ENCODE measurements around the gene PKMYT1.

DNA sequence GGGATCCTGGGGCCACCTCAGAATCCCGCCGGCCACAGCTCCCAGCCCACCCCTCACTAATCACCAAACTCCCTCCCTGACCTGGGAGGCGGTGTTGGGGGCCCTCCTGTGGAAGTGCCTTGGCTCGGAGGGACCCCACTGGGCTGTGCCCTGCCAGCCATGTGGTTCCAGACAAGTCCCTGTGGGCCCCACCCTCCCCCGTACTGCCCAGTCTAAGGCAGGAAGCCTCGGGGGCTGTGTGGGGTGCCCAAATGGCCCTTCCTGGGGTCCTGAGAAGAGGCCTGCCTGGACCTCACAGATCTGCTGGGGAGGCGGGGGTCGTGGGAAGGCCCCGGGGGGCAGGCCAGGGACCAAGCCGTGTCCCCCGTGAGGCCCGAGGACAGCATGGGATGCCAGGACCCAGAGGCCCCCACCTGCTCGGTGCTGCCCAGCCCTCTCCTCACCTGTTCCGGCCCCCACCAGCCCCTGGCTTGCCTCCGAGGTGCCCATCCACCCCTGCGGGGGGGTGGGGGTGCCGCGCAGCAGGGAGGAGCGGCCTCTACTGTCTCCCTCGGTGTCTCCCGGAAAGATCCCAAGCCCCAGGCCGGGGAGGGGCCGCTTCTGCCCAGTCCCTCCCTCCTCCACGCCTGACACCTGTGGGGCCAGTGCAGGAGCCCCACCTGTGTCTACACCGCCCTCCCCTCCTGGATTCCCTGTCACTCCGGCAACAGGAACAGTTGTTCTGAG, 25.4 kb downstream of the PKMYT1 start:
- TF ChIP-seq, protein P1, sequence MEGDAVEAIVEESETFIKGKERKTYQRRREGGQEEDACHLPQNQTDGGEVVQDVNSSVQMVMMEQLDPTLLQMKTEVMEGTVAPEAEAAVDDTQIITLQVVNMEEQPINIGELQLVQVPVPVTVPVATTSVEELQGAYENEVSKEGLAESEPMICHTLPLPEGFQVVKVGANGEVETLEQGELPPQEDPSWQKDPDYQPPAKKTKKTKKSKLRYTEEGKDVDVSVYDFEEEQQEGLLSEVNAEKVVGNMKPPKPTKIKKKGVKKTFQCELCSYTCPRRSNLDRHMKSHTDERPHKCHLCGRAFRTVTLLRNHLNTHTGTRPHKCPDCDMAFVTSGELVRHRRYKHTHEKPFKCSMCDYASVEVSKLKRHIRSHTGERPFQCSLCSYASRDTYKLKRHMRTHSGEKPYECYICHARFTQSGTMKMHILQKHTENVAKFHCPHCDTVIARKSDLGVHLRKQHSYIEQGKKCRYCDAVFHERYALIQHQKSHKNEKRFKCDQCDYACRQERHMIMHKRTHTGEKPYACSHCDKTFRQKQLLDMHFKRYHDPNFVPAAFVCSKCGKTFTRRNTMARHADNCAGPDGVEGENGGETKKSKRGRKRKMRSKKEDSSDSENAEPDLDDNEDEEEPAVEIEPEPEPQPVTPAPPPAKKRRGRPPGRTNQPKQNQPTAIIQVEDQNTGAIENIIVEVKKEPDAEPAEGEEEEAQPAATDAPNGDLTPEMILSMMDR (IDR thresholded peaks at IDR 0.05): no peak
- TF ChIP-seq POLR2A (IDR thresholded peaks at IDR 0.05): no peak

All from thyroid gland (tissue), 4 donors.